Esophagus squamous epithelium (tissue), 5 donors: Measurements from ENCODE around the gene PINK1. TPM values are rescaled to one million over a fixed set of nuclear protein-coding genes. Genes with fewer than 3 reads are reported as not detected.

ENCODE experiments used
- DNase-seq: peaks from one replicate; lab custom pipeline; 2025; lab: John Stamatoyannopoulos, UW
- H3K27ac ChIP-seq, 4 donors: fragments of 200-600 bp; sonication (generic); one replicate each; pipeline ENCODE4 v1.5.1; 2016 to 2019; ENCODE audit warnings: mild to moderate bottlenecking in 1 of 4
- H3K27me3 ChIP-seq, 4 donors: fragments of 200-600 bp; sonication (generic); 1 replicate in 3 of 4; 2 replicates in 1 of 4; pipeline versions ENCODE4 v1.5.1 to v1.6.0; 2017 to 2021; ENCODE audit warnings: antibody characterized with exemption in 1 of 4
- H3K36me3 ChIP-seq, 3 donors: fragments of 200-600 bp; sonication (generic); one replicate each; pipeline ENCODE4 v1.5.1; 2016 to 2019
- H3K4me1 ChIP-seq, 3 donors: fragments of 200-600 bp; sonication (generic); one replicate each; pipeline ENCODE4 v1.5.1; 2017 to 2019
- H3K4me3 ChIP-seq, 4 donors: fragments of 200-600 bp; sonication (generic); 1 replicate in 3 of 4; 2 replicates in 1 of 4; pipeline ENCODE4 v1.5.1; 2016 to 2019; ENCODE audit warnings: mild to moderate bottlenecking in 2 of 4, moderate library complexity in 1 of 4
- H3K9me3 ChIP-seq, 3 donors: fragments of 200-600 bp; sonication (generic); one replicate each; pipeline ENCODE4 v1.5.1; 2016 to 2019
- POLR2A ChIP-seq, 4 donors: fragments of 450-650 bp; IDR thresholded peaks; one replicate each; pipeline ENCODE4 v1.6.1; 2017; ENCODE audit warnings: antibody characterized with exemption in 4 of 4, mild to moderate bottlenecking in 4 of 4, moderate library complexity in 3 of 4
- WGBS, 2 donors: methylation state at CpG; one replicate each; pipeline ENCODE4 v1.1.5; 2018; 5-methylcytosine and 5-hydroxymethylcytosine counted together
- intact Hi-C: fragments of 100-400 bp; cut with DNase I; formaldehyde crosslinking; loops from one replicate; pipeline ENCODE4 v1.15.0; 2022
- total RNA-seq, 4 donors: library from RNA; depleted of rRNA; stranded (reverse); fragments of >200 nt; gene quantifications; one replicate each; pipeline ENCODE4 v1.1.0, GENCODE V29; 2016
- TF ChIP-seq, protein P1 (sequence below), 6 experiments: fragments of 450-650 bp in 4 of 6; fragments of 200-600 bp in 2 of 6; sonication (generic) in 2 of 6; IDR thresholded peaks; one replicate each; pipeline ENCODE4 v1.5.1; 2016 to 2019; ENCODE audit warnings: antibody characterized with exemption in 6 of 6, mild to moderate bottlenecking in 4 of 6, moderate library complexity in 4 of 6
- donor health status: DM: yes; HTN: yes; CAD: no.

PINK1 gene
- total RNA-seq, 4 donors from 2014 or later, result 55.0 to 110 (median 77.1) TPM

DNA sequence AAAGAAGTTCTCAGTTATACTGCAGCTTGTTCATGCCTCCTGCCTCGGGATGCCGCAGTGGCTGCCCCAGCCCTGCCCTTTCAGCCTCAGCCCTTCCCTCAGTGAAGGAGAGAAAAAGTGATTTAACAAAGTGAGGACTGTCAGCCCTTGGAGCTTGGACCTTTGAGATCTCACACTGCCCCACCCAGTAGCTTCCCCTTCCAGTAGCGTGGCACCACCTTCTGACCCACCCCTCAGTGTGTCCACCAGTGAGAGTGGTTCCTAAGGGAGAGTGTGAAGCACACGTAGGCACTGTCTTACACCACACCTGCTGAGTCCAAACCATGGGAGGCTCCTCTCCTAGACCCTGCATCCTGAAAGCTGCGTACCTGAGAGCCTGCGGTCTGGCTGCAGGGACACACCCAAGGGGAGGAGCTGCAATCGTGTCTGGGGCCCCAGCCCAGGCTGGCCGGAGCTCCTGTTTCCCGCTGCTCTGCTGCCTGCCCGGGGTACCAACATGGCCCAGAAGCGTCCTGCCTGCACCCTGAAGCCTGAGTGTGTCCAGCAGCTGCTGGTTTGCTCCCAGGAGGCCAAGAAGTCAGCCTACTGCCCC, 44.5 kb upstream of the PINK1 start, which contains the start of gene CDA:
TSS of gene CDA (plus strand) at position 464 of the 592 bp plus-strand sequence. CDS start at position 497, 33 bp downstream.
- Histone ChIP-seq H3K4me3 (peak within 1 kb of the TSS; percentile 24 to 60 (median 38)), H3K36me3 (no peaks in the 10 kb centered on the region), H3K4me1 (peaks cover 10 to 40% (median 12%) of the 10 kb centered on the region in 3 donors), H3K27me3 (peaks cover 0 to 62% (median 5%) of the 10 kb centered on the region in 4 donors), H3K27ac (peak within 1 kb of the TSS; percentile 79 to 86 (median 80)), H3K9me3 (peaks cover 0 to 4% (median 0%) of the 10 kb centered on the region in 3 donors)
- intact Hi-C loops, result no loop called here
- DNase-seq, result no peak
- TF ChIP-seq POLR2A (IDR thresholded peaks at IDR 0.05), result peak in 1 of 4 donors; percentile 39
- TF ChIP-seq, protein P1, sequence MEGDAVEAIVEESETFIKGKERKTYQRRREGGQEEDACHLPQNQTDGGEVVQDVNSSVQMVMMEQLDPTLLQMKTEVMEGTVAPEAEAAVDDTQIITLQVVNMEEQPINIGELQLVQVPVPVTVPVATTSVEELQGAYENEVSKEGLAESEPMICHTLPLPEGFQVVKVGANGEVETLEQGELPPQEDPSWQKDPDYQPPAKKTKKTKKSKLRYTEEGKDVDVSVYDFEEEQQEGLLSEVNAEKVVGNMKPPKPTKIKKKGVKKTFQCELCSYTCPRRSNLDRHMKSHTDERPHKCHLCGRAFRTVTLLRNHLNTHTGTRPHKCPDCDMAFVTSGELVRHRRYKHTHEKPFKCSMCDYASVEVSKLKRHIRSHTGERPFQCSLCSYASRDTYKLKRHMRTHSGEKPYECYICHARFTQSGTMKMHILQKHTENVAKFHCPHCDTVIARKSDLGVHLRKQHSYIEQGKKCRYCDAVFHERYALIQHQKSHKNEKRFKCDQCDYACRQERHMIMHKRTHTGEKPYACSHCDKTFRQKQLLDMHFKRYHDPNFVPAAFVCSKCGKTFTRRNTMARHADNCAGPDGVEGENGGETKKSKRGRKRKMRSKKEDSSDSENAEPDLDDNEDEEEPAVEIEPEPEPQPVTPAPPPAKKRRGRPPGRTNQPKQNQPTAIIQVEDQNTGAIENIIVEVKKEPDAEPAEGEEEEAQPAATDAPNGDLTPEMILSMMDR (IDR thresholded peaks at IDR 0.05), result no peak
- WGBS, 2 donors, result 45 to 94% methylated on average over 2 to 3 of the region's 11 CpGs

DNA sequence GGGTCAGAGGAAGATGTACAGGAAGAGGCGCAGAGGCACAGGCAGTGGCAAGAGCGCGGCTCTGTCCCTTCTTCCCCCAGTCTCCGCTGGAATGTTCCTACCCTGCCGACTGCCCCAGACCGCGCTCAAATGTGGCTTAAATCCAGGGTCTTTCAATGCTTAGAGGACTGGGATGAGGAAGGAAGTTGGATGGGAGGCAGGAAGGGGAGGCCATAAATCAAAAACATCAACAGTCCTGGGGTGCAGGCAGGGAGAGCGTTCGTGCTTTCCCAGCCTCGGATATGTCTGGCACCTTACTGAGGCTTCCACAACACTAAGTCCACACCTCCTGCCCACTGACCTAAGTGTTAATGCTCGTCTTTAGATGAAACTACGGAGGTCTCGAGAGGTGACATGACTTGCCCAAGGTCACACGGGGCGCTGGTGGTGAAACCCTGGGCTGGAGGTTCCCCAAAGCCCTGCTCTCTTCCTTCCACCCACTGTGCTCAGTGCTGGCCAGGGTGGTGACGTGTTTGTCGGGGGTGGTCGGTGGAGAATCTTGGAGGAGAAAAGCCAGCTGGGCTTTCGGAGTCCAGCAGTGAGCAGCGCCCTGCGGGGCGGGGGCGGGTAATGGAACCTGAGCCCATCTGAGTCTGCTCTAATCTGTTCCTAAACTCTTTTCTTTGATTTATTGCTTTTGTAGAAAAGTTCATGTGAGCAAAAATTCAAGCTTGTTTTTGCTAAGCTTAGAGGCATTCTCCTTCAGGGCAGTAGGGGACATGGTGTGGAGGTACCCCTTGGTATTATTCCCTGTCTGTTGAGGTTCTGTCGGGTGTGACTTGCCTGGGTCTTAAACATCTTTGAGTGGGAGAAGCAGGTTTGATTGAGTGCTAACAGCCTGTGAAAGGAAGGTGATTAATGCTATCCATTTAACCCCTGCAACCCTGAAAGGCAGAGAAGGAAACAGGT, 43.7 kb upstream of the PINK1 start:
- WGBS, 2 donors, result 5 to 26% methylated on average over 8 to 18 of the region's 24 CpGs
- peaks cover 0 to 4% (median 0%) of the 10 kb centered on the region in 3 donors for H3K9me3 ChIP-seq
- H3K27me3 ChIP-seq, result peaks cover 0 to 68% (median 5%) of the 10 kb centered on the region in 4 donors
- H3K36me3 ChIP-seq, result no peaks in the 10 kb centered on the region
- intact Hi-C loops, result no loop called here
- H3K4me1 ChIP-seq, result peaks cover 10 to 41% (median 12%) of the 10 kb centered on the region in 3 donors
- no peak for DNase-seq
- H3K4me3 ChIP-seq, result peak overlapping the region; percentile 24 to 60 (median 38)
- H3K27ac ChIP-seq, result peak overlapping the region; percentile 79 to 86 (median 80)
- TF ChIP-seq, protein P1 (IDR thresholded peaks at IDR 0.05), result peak in 1 of 6 experiments; percentile 5
- no peak for TF ChIP-seq POLR2A (IDR thresholded peaks at IDR 0.05)

DNA sequence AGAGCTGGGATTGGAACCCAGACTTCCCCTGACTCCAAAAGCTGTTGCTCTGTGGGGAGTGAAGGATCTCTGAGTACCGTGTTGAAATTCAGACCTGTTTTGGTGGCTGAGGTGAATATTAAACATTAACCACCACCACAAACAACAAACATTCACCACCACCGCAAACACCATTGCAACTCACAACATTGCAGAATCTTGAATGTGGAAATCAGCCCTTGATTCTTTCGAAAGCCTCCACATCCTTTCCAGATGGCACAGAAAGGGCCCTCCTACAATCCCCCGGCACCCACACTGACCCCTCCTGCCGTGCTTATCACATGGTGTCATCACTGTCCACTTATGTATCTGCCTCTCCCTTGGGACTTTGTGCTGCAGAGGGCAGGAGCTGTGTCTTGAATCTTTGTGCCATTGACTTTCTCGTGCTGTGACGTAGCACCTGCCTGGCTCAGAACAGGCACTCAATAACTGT, 42.9 kb upstream of the PINK1 start:
- WGBS, 2 donors, result 28 to 36% methylated on average over 7 of the region's 7 CpGs
- DNase-seq, result no peak
- Histone ChIP-seq H3K4me3 (peak overlapping the region; percentile 7 to 60 (median 38)), H3K27ac (peak overlapping the region; percentile 79 to 86 (median 80)), H3K9me3 (peaks cover 0 to 4% (median 0%) of the 10 kb centered on the region in 3 donors), H3K4me1 (peaks cover 10 to 41% (median 12%) of the 10 kb centered on the region in 3 donors), H3K27me3 (peaks cover 0 to 67% (median 5%) of the 10 kb centered on the region in 4 donors), H3K36me3 (no peaks in the 10 kb centered on the region)
- intact Hi-C loops, result no loop called here
- TF ChIP-seq, protein P1 (IDR thresholded peaks at IDR 0.05), result no peak
- TF ChIP-seq POLR2A (IDR thresholded peaks at IDR 0.05), result no peak

DNA sequence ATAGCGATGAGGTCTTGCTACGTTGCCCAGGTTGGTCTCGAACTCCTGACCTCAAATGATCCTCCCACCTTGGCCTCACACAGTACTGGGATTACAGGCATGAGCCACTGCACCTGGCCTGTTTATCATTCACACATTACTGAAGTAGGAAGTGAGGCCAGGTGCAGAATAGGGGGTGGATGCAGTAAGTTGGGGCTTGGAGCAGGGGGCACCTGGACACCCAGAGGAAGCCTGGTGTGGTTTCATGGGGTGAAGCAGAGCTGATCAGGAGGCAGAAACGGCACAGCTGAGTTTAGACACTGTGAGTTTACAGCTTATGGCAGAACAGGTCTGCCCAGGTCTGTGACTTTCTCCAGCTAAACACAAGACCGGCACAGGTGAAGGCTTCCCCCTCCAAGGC, 39.5 kb upstream of the PINK1 start:
- DNase-seq, result no peak
- Histone ChIP-seq H3K27ac (no peak overlapping the region), H3K4me3 (no peak overlapping the region), H3K27me3 (peaks cover 0 to 46% (median 5%) of the 10 kb centered on the region in 4 donors), H3K9me3 (no peaks in the 10 kb centered on the region), H3K36me3 (no peaks in the 10 kb centered on the region), H3K4me1 (peaks cover 10 to 35% (median 10%) of the 10 kb centered on the region in 3 donors)
- 54 to 81% methylated on average over 3 to 5 of the region's 5 CpGs for WGBS, 2 donors
- TF ChIP-seq, protein P1 (IDR thresholded peaks at IDR 0.05), result no peak
- no peak for TF ChIP-seq POLR2A (IDR thresholded peaks at IDR 0.05)
- intact Hi-C loops, result no loop called here
